Hematopoietic multipotent progenitor cell treated with erythropoietin and hydrocortisone succinate and interleukin-3 and kit ligand, for 17 days (in vitro differentiated cells): ENCODE data around the gene ZSCAN22.

Experiments
- DNase-seq: peaks from one replicate; pipeline ENCODE4 v3.0.0-alpha.2; 2015; ENCODE audit warnings: low spot score

The ZSCAN22 gene

GRCh38 chr19:58351990-58352755 lies 25.4 kb downstream of the ZSCAN22 start:
- no peak for DNase-seq

- no peak for DNase-seq
These were observed 26.2 kb downstream of the ZSCAN22 start, which contains the start of gene A1BG for GRCh38 chr19:58352760-58353671. A1BG (minus strand) TSS chr19:58353492; CDS start chr19:58353437, 55 bp downstream.

- no peak for DNase-seq
These were observed 27.1 kb downstream of the ZSCAN22 start for GRCh38 chr19:58353717-58354477.

- no peak for DNase-seq
These were observed 27.8 kb downstream of the ZSCAN22 start for GRCh38 chr19:58354478-58355030.

- DNase-seq, result no peak
These were observed 28.5 kb downstream of the ZSCAN22 start for GRCh38 chr19:58355215-58355796.

GRCh38 chr19:58355908-58356765 lies 29.3 kb downstream of the ZSCAN22 start:
- DNase-seq, result no peak

GRCh38 chr19:58356766-58357480 lies 30.1 kb downstream of the ZSCAN22 start:
- DNase-seq, result no peak

- no peak for DNase-seq
These were observed 30.8 kb downstream of the ZSCAN22 start for GRCh38 chr19:58357481-58358145.

- DNase-seq, result no peak
These were observed 35.1 kb downstream of the ZSCAN22 start for GRCh38 chr19:58361900-58362271.

GRCh38 chr19:58362272-58362994 lies 35.6 kb downstream of the ZSCAN22 start, which contains the start of gene ZNF497:
ZNF497 (minus strand) TSS chr19:58362751; CDS start chr19:58357635, 5,116 bp downstream.
- DNase-seq, result peak; percentile 94

- no peak for DNase-seq
These were observed 37.4 kb downstream of the ZSCAN22 start for GRCh38 chr19:58364146-58364545.

GRCh38 chr19:58366585-58367430 lies 40.0 kb downstream of the ZSCAN22 start:
- DNase-seq, result no peak

- no peak for DNase-seq
These were observed 41.1 kb downstream of the ZSCAN22 start for GRCh38 chr19:58367698-58368454.

GRCh38 chr19:58368561-58369360 lies 42.0 kb downstream of the ZSCAN22 start:
- no peak for DNase-seq

- no peak for DNase-seq
These were observed 45.7 kb downstream of the ZSCAN22 start for GRCh38 chr19:58372311-58373133.
